Gastrocnemius medialis (tissue), 4 donors: Measurements from ENCODE around the gene SS18L1. TPM values are rescaled to one million over a fixed set of nuclear protein-coding genes. Genes with fewer than 3 reads are reported as not detected.

Source experiments
- ATAC-seq, 2 donors: fragments of 150-250 bp; one replicate each; pipeline ENCODE4 v1.9.1; 2016
- DNase-seq, 2 donors: peaks; one replicate each; pipeline ENCODE4 v3.0.0-alpha.2; 2019
- H3K27ac ChIP-seq, 4 donors: fragments of 200-600 bp; sonication (generic); 1 replicate in 1 of 4; 2 replicates in 3 of 4; pipeline ENCODE4 v1.5.1; 2016 to 2018; ENCODE audit warnings: mild to moderate bottlenecking in 2 of 4, moderate library complexity in 1 of 4
- H3K27me3 ChIP-seq, 3 donors: fragments of 200-600 bp; sonication (generic) in 2 of 3; 1 replicate in 1 of 3; 2 replicates in 2 of 3; pipeline versions ENCODE4 v1.5.1 to v1.6.0; 2016 to 2019; ENCODE audit warnings: mild to moderate bottlenecking in 1 of 3, moderate library complexity in 1 of 3
- H3K36me3 ChIP-seq, 2 donors: fragments of 200-600 bp; sonication (generic) in 1 of 2; one replicate each; pipeline ENCODE4 v1.5.1; 2017 to 2018
- H3K4me1 ChIP-seq, 2 donors: fragments of 200-600 bp; sonication (generic) in 1 of 2; one replicate each; pipeline ENCODE4 v1.5.1; 2016 to 2017; ENCODE audit warnings: mild to moderate bottlenecking in 2 of 2
- H3K4me3 ChIP-seq, 4 donors: fragments of 200-600 bp; sonication (generic) in 3 of 4; 1 replicate in 1 of 4; 2 replicates in 3 of 4; pipeline ENCODE4 v1.5.1; 2016 to 2019; ENCODE audit warnings: mild to moderate bottlenecking in 2 of 4
- H3K9me3 ChIP-seq, 3 donors: fragments of 200-600 bp; sonication (generic) in 2 of 3; 1 replicate in 1 of 3; 2 replicates in 2 of 3; pipeline ENCODE4 v1.5.1; 2016 to 2019
- POLR2A ChIP-seq, 2 donors: fragments of 450-650 bp; IDR thresholded peaks; one replicate each; pipeline ENCODE4 v1.6.1; 2017; ENCODE audit warnings: antibody characterized with exemption in 2 of 2, mild to moderate bottlenecking in 2 of 2, moderate library complexity in 2 of 2
- in situ Hi-C, 4 donors: fragments of 200-750 bp; cut with MboI; loops; one replicate each; pipeline versions ENCODE4 v1.15.0 to v1.8.0; 2017; ENCODE audit warnings: low sequenced_read_pairs in 4 of 4
- intact Hi-C: fragments of 100-400 bp; cut with DNase I; formaldehyde crosslinking; loops from one replicate; pipeline ENCODE4 v1.15.1; 2023; ENCODE audit warnings: low total_unique reads
- total RNA-seq, 4 donors: library from RNA; depleted of rRNA; stranded (reverse); fragments of >200 nt; gene quantifications; one replicate each; pipeline versions ENCODE4 v1.1.0 to v1.2.3, GENCODE V29; 2016
- TF ChIP-seq, protein P1 (sequence below), 5 experiments: fragments of 450-650 bp in 3 of 5; fragments of 200-600 bp in 2 of 5; sonication (generic) in 2 of 5; IDR thresholded peaks in 4 of 5; conservative IDR thresholded peaks in 1 of 5; 1 replicate in 4 of 5; 2 replicates in 1 of 5; pipeline ENCODE4 v1.5.1; 2016 to 2019; ENCODE audit warnings: antibody characterized with exemption in 5 of 5, mild to moderate bottlenecking in 3 of 5, moderate library complexity in 3 of 5

SS18L1 gene
- total RNA-seq, 4 donors from 2014 or later, result 11.5 to 31.8 (median 16.9) TPM

- no peak for ATAC-seq
- peaks cover 0 to 46% of the 10 kb centered on the region in 2 donors for H3K36me3 ChIP-seq
Observed at GRCh38 chr20:62203378-62204030, 59.9 kb downstream of the SS18L1 start.

GRCh38 chr20:62205618-62206387 is 62.2 kb downstream of the SS18L1 start:
- Histone ChIP-seq H3K36me3 (peaks cover 0 to 25% of the 10 kb centered on the region in 2 donors), H3K9me3 (no peaks in the 10 kb centered on the region), H3K27ac (no peak overlapping the region), H3K4me3 (no peak overlapping the region), H3K27me3 (peaks cover 0 to 3% (median under 1%) of the 10 kb centered on the region in 3 donors), H3K4me1 (peaks cover 12 to 13% of the 10 kb centered on the region in 2 donors)
- no peak for ATAC-seq
- no peak for DNase-seq
- TF ChIP-seq, protein P1, sequence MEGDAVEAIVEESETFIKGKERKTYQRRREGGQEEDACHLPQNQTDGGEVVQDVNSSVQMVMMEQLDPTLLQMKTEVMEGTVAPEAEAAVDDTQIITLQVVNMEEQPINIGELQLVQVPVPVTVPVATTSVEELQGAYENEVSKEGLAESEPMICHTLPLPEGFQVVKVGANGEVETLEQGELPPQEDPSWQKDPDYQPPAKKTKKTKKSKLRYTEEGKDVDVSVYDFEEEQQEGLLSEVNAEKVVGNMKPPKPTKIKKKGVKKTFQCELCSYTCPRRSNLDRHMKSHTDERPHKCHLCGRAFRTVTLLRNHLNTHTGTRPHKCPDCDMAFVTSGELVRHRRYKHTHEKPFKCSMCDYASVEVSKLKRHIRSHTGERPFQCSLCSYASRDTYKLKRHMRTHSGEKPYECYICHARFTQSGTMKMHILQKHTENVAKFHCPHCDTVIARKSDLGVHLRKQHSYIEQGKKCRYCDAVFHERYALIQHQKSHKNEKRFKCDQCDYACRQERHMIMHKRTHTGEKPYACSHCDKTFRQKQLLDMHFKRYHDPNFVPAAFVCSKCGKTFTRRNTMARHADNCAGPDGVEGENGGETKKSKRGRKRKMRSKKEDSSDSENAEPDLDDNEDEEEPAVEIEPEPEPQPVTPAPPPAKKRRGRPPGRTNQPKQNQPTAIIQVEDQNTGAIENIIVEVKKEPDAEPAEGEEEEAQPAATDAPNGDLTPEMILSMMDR (IDR thresholded peaks at IDR 0.05 in 4 of 5, conservative IDR thresholded peaks at IDR 0.05 in 1 of 5), result no peak
- no peak for TF ChIP-seq POLR2A (IDR thresholded peaks at IDR 0.05)
- intact Hi-C loops (no loop called here), in situ Hi-C loops (no loop called here)

More at GRCh38 chr20:62203378-62204030, 59.9 kb downstream of the SS18L1 start:
- intact Hi-C loops, result no loop called here
- Histone ChIP-seq H3K9me3 (no peaks in the 10 kb centered on the region), H3K4me1 (peaks cover under 1% of the 10 kb centered on the region in 2 donors), H3K27me3 (no peaks in the 10 kb centered on the region), H3K4me3 (no peak overlapping the region), H3K27ac (no peak overlapping the region)
- in situ Hi-C loops, result no loop called here
- no peak for TF ChIP-seq POLR2A (IDR thresholded peaks at IDR 0.05)
- TF ChIP-seq, protein P1 (IDR thresholded peaks at IDR 0.05 in 4 of 5, conservative IDR thresholded peaks at IDR 0.05 in 1 of 5), result no peak
- peak in 1 of 2 donors; percentile 5 for DNase-seq

DNA sequence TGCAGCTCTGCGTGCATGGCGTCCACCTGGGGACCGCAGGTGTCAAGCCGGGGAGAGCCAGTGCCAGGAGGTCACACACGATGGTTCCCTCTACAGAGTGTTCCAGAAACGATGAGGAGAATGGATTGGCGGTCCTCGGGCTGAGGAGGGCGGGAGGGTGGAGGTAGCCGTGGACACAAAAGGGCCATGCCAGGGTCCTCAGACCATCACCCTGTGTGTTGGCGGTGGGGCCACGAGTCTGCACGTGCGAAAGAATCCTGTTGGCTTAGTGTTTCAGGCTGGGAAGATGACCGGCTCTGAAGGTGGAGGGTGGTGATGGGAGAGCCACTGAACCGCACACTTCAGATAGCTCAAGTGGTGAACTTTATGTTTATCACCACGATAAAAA is 62.8 kb downstream of the SS18L1 start:
- peaks cover 2 to 6% (median 4%) of the 10 kb centered on the region in 3 donors for H3K27me3 ChIP-seq
- peaks cover 0 to 19% of the 10 kb centered on the region in 2 donors for H3K36me3 ChIP-seq
- no peak overlapping the region for H3K27ac ChIP-seq
- peaks cover 12 to 13% of the 10 kb centered on the region in 2 donors for H3K4me1 ChIP-seq
- DNase-seq, result no peak
- TF ChIP-seq, protein P1 (IDR thresholded peaks at IDR 0.05 in 4 of 5, conservative IDR thresholded peaks at IDR 0.05 in 1 of 5), result no peak
- no peak for TF ChIP-seq POLR2A (IDR thresholded peaks at IDR 0.05)
- no peak for ATAC-seq
- intact Hi-C loops, result no loop called here
- no peaks in the 10 kb centered on the region for H3K9me3 ChIP-seq
- in situ Hi-C loops, result no loop called here
- H3K4me3 ChIP-seq, result no peak overlapping the region

DNA sequence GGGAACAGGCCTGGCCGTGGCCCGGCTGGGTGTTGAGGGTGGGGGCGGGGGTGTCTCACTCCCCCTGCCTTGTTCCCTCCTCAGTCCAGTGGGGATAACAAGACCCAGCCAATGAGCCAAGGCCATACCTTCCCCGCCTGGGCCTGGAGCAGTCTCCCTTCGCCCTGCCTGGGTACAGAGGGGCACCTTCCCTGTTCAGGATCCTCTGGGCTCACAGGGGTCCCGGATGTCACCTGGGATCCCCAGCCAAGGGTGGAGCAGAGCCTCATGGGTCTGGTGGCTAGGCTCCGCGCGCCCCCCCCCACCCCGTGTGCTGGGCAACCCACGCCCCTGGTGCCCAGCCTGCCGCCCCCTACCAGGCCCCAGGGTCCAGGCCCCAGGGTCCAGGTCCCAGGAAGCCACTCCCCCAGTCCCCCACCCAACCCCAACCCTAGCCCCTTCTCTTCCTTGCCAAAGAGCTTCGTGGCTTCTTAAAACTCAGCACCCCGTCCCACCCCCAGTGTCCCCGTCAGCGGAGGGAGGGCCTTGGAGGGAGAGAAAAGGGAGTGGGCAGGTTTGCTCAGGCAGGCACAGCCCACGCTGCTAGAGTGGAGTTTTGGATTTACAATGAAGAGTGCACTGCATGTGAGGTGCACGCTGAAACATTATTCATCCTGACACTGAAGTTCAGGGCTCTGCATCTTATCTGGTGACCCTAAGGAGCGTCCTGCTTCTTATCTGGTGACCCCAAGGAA is 64.7 kb downstream of the SS18L1 start:
- ATAC-seq, result no peak
- Histone ChIP-seq H3K36me3 (peaks cover 0 to 7% of the 10 kb centered on the region in 2 donors), H3K4me3 (no peak overlapping the region), H3K4me1 (peaks cover 12 to 13% of the 10 kb centered on the region in 2 donors), H3K27ac (no peak overlapping the region), H3K9me3 (no peaks in the 10 kb centered on the region), H3K27me3 (peaks cover 10 to 16% (median 11%) of the 10 kb centered on the region in 3 donors)
- in situ Hi-C loops (no loop called here), intact Hi-C loops (no loop called here)
- no peak for TF ChIP-seq POLR2A (IDR thresholded peaks at IDR 0.05)
- TF ChIP-seq, protein P1 (IDR thresholded peaks at IDR 0.05 in 4 of 5, conservative IDR thresholded peaks at IDR 0.05 in 1 of 5), result no peak
- no peak for DNase-seq
